ENCODE measurements around the gene NELFA. TPM values are rescaled to one million over a fixed set of nuclear protein-coding genes. Genes with fewer than 3 reads are reported as not detected.

Gene NELFA
- polyA plus RNA-seq, 1 donor (not counting 4 experiments of a cell fraction or from before 2014, with no cell fraction given) = 9.9 TPM

- Histone ChIP-seq H3K9me1 (ENCODE audit: control insufficient read depth, extremely low read depth, insufficient read depth, low read length) (no peaks in the 10 kb centered on the region), H3K27me3 (ENCODE audit: control insufficient read depth, extremely low read depth, insufficient read depth, low read length) (no peaks in the 10 kb centered on the region), H3K4me1 (ENCODE audit: control insufficient read depth, extremely low read depth, insufficient read depth, low read length) (no peaks in the 10 kb centered on the region), H3K27ac (ENCODE audit: control insufficient read depth, insufficient read depth, low read length) (no peak overlapping the region), H3K9me3 (ENCODE audit: control insufficient read depth, low read depth, low read length) (no peaks in the 10 kb centered on the region), H3K79me2 (ENCODE audit: control insufficient read depth, insufficient read depth, low read length) (no peaks in the 10 kb centered on the region), H3K9ac (ENCODE audit: control insufficient read depth, extremely low read depth, insufficient read depth, low read length) (no peak overlapping the region), H4K20me1 (ENCODE audit: control insufficient read depth, extremely low read depth, insufficient read depth, low read length) (no peaks in the 10 kb centered on the region), H2AFZ (ENCODE audit: control insufficient read depth, low read length) (no peak overlapping the region), H3K4me2 (ENCODE audit: control insufficient read depth, extremely low read depth, insufficient read depth, low read depth, low read length) (no peak overlapping the region), H3K4me3 (ENCODE audit: control insufficient read depth in 2 of 3, extremely low read depth in 1 of 3, insufficient read depth in 2 of 3, low read depth in 1 of 3, low read length in 3 of 3) (no peak overlapping the region), H3K36me3 (ENCODE audit: control insufficient read depth in 2 of 2, extremely low read depth in 1 of 2, insufficient read depth in 2 of 2, low read length in 2 of 2) (peaks cover 5 to 38% of the 10 kb centered on the region in 2 experiments)
- dilution Hi-C loops (cut with MboI; ENCODE audit: extremely low pct_ligation_motif_present, low sequenced_read_pairs) = no loop called here
- DNase-seq (ENCODE audit: low read depth, low spot score) (no peak), FAIRE-seq (no peak)
- TF ChIP-seq EZH2 (IDR thresholded peaks at IDR 0.05; ENCODE audit: low read length) = no peak
- TF ChIP-seq, protein P1, sequence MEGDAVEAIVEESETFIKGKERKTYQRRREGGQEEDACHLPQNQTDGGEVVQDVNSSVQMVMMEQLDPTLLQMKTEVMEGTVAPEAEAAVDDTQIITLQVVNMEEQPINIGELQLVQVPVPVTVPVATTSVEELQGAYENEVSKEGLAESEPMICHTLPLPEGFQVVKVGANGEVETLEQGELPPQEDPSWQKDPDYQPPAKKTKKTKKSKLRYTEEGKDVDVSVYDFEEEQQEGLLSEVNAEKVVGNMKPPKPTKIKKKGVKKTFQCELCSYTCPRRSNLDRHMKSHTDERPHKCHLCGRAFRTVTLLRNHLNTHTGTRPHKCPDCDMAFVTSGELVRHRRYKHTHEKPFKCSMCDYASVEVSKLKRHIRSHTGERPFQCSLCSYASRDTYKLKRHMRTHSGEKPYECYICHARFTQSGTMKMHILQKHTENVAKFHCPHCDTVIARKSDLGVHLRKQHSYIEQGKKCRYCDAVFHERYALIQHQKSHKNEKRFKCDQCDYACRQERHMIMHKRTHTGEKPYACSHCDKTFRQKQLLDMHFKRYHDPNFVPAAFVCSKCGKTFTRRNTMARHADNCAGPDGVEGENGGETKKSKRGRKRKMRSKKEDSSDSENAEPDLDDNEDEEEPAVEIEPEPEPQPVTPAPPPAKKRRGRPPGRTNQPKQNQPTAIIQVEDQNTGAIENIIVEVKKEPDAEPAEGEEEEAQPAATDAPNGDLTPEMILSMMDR (optimal IDR thresholded peaks at IDR 0.05 in 1 of 3, IDR thresholded peaks at IDR 0.05 in 1 of 3, conservative IDR thresholded peaks at IDR 0.05 in 1 of 3; ENCODE audit: extremely low read depth in 1 of 3, insufficient read depth in 2 of 3, low read length in 3 of 3) = no peak
Observed at GRCh38 chr4:1948232-1948631, 60.5 kb downstream of the NELFA start.

DNA sequence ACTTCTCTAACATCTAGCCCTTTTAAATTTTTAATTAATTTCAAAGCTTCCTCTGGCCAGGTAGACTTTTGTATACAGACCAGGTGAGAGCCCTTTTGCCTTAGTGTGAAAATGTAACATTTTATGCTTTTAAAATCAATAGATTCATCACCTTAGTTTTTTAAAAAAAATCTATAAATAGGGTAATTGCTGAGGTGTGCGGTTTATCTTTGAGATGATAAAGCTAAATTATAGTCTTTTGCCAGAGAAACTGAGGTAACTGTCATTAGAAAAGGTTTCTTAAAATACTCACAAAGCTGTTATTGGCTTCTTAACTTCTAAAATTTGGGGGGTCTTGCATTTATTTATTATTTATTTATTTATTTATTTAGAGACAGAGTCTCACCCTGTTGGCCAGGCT is 62.9 kb downstream of the NELFA start:
- H3K4me2 ChIP-seq (ENCODE audit: control insufficient read depth, extremely low read depth, insufficient read depth, low read depth, low read length) = no peak overlapping the region
- no peak overlapping the region for H3K27ac ChIP-seq (ENCODE audit: control insufficient read depth, insufficient read depth, low read length)
- TF ChIP-seq EZH2 (IDR thresholded peaks at IDR 0.05; ENCODE audit: low read length) = no peak
- TF ChIP-seq, protein P1 (optimal IDR thresholded peaks at IDR 0.05 in 1 of 3, IDR thresholded peaks at IDR 0.05 in 1 of 3, conservative IDR thresholded peaks at IDR 0.05 in 1 of 3; ENCODE audit: extremely low read depth in 1 of 3, insufficient read depth in 2 of 3, low read length in 3 of 3) = no peak
- no peaks in the 10 kb centered on the region for H3K27me3 ChIP-seq (ENCODE audit: control insufficient read depth, extremely low read depth, insufficient read depth, low read length)
- H2AFZ ChIP-seq (ENCODE audit: control insufficient read depth, low read length) = no peak overlapping the region
- no peak overlapping the region for H3K9ac ChIP-seq (ENCODE audit: control insufficient read depth, extremely low read depth, insufficient read depth, low read length)
- H3K9me1 ChIP-seq (ENCODE audit: control insufficient read depth, extremely low read depth, insufficient read depth, low read length) = no peaks in the 10 kb centered on the region
- H4K20me1 ChIP-seq (ENCODE audit: control insufficient read depth, extremely low read depth, insufficient read depth, low read length) = no peaks in the 10 kb centered on the region
- dilution Hi-C loops (cut with MboI; ENCODE audit: extremely low pct_ligation_motif_present, low sequenced_read_pairs) = no loop called here
- DNase-seq (ENCODE audit: low read depth, low spot score) = no peak
- H3K9me3 ChIP-seq (ENCODE audit: control insufficient read depth, low read depth, low read length) = no peaks in the 10 kb centered on the region
- no peaks in the 10 kb centered on the region for H3K4me1 ChIP-seq (ENCODE audit: control insufficient read depth, extremely low read depth, insufficient read depth, low read length)
- H3K36me3 ChIP-seq (ENCODE audit: control insufficient read depth in 2 of 2, extremely low read depth in 1 of 2, insufficient read depth in 2 of 2, low read length in 2 of 2) = peaks cover 0 to 35% of the 10 kb centered on the region in 2 experiments
- no peak for FAIRE-seq
- H3K79me2 ChIP-seq (ENCODE audit: control insufficient read depth, insufficient read depth, low read length) = peaks cover 2% of the 10 kb centered on the region
- no peak overlapping the region for H3K4me3 ChIP-seq (ENCODE audit: control insufficient read depth in 2 of 3, extremely low read depth in 1 of 3, insufficient read depth in 2 of 3, low read depth in 1 of 3, low read length in 3 of 3)

Measured in keratinocyte (primary cell).